Upper lobe of left lung (tissue), 6 donors: ENCODE results near the gene MEX3B. TPM values are rescaled to one million over a fixed set of nuclear protein-coding genes. Genes with fewer than 3 reads are reported as not detected.

Source experiments
- ATAC-seq, 2 donors: fragments of 200-7000 bp; cut with Tn5 transposase; one replicate each; pipeline ENCODE4 v1.9.1; 2022; ENCODE audit warnings: mild to moderate bottlenecking in 2 of 2, moderate library complexity in 2 of 2; ENCODE audit not compliant: low FRiP score in 2 of 2
- DNase-seq, 2 donors: peaks; one replicate each; pipeline ENCODE4 v3.0.0-alpha.2; 2019 to 2020
- H3K27ac ChIP-seq, 4 donors: fragments of 200-600 bp; sonication (generic); one replicate each; pipeline ENCODE4 v1.5.1; 2016 to 2019
- H3K27me3 ChIP-seq, 4 donors: fragments of 200-600 bp; sonication (generic); one replicate each; pipeline ENCODE4 v1.5.1; 2017 to 2019
- H3K36me3 ChIP-seq, 4 donors: fragments of 200-600 bp; sonication (generic); one replicate each; pipeline ENCODE4 v1.5.1; 2016 to 2019
- H3K4me1 ChIP-seq, 4 donors: fragments of 200-600 bp; sonication (generic); one replicate each; pipeline ENCODE4 v1.5.1; 2018 to 2019
- H3K4me3 ChIP-seq, 4 donors: fragments of 200-600 bp; sonication (generic); one replicate each; pipeline ENCODE4 v1.5.1; 2017 to 2019; ENCODE audit warnings: mild to moderate bottlenecking in 2 of 4, moderate library complexity in 1 of 4
- H3K9me3 ChIP-seq, 4 donors: fragments of 200-600 bp; sonication (generic); one replicate each; pipeline ENCODE4 v1.5.1; 2018 to 2019
- CTCF ChIP-seq, 6 experiments: fragments of 450-650 bp in 4 of 6; fragments of 200-600 bp in 2 of 6; sonication (generic) in 2 of 6; IDR thresholded peaks; one replicate each; pipeline ENCODE4 v1.5.1; 2016 to 2019; ENCODE audit warnings: antibody characterized with exemption in 6 of 6
- EP300 ChIP-seq, 4 donors: sonication (generic); formaldehyde crosslinking; IDR thresholded peaks; one replicate each; pipeline ENCODE4 v1.5.1; 2017; ENCODE audit warnings: antibody characterized with exemption in 4 of 4, control low read depth in 2 of 4
- POLR2A ChIP-seq, 4 donors: fragments of 450-650 bp; IDR thresholded peaks; one replicate each; pipeline ENCODE4 v1.5.1; 2016 to 2017; ENCODE audit warnings: antibody characterized with exemption in 4 of 4, mild to moderate bottlenecking in 2 of 4
- POLR2AphosphoS5 ChIP-seq, 2 donors: sonication (generic); formaldehyde crosslinking; IDR thresholded peaks; one replicate each; pipeline ENCODE4 v1.5.1; 2017; ENCODE audit warnings: antibody characterized with exemption in 2 of 2
- WGBS, 2 donors: methylation state at CpG; one replicate each; pipeline ENCODE4 v1.1.5; 2017 to 2018; 5-methylcytosine and 5-hydroxymethylcytosine counted together
- total RNA-seq, 6 donors: library from RNA; depleted of rRNA in 4 of 6; stranded (reverse); fragments of >200 nt in 4 of 6; gene quantifications; one replicate each; pipeline versions ENCODE4 v1.1.0 to v1.2.1, GENCODE V29; 2016 to 2021
- donor health status: DM: no; HTN: no; CAD: no; lungs with moderate emphysema.
- donor health status: DM: no; HTN: yes; CAD: no; lungs with severe emphysema.

MEX3B gene
- total RNA-seq, 6 donors from 2014 or later = 0.76 to 4.2 (median 2.0) TPM

GRCh38 chr15:82086243-82086995 is 40.6 kb upstream of the MEX3B start:
- no peak overlapping the region for H3K27ac ChIP-seq
- no peak for ATAC-seq
- WGBS, 2 donors = 85 to 88% methylated on average over 15 to 16 of the region's 16 CpGs
- H3K36me3 ChIP-seq = no peaks in the 10 kb centered on the region
- no peaks in the 10 kb centered on the region for H3K27me3 ChIP-seq
- DNase-seq = no peak
- no peaks in the 10 kb centered on the region for H3K9me3 ChIP-seq
- TF ChIP-seq POLR2AphosphoS5 (IDR thresholded peaks at IDR 0.05) (no peak), CTCF (IDR thresholded peaks at IDR 0.05) (no peak), EP300 (IDR thresholded peaks at IDR 0.05) (no peak), POLR2A (IDR thresholded peaks at IDR 0.05) (no peak)
- H3K4me1 ChIP-seq = no peaks in the 10 kb centered on the region
- no peak overlapping the region for H3K4me3 ChIP-seq

GRCh38 chr15:82081914-82082762 is 36.3 kb upstream of the MEX3B start:
- ATAC-seq = peak; percentile 35 to 59
- WGBS, 2 donors = 70 to 73% methylated on average over 13 of the region's 14 CpGs
- no peak overlapping the region for H3K27ac ChIP-seq
- no peaks in the 10 kb centered on the region for H3K4me1 ChIP-seq
- DNase-seq = no peak
- no peaks in the 10 kb centered on the region for H3K9me3 ChIP-seq
- H3K4me3 ChIP-seq = no peak overlapping the region
- H3K27me3 ChIP-seq = no peaks in the 10 kb centered on the region
- H3K36me3 ChIP-seq = no peaks in the 10 kb centered on the region
- no peak for TF ChIP-seq CTCF (IDR thresholded peaks at IDR 0.05)
- no peak for TF ChIP-seq POLR2A (IDR thresholded peaks at IDR 0.05)
- no peak for TF ChIP-seq EP300 (IDR thresholded peaks at IDR 0.05)
- no peak for TF ChIP-seq POLR2AphosphoS5 (IDR thresholded peaks at IDR 0.05)

GRCh38 chr15:82080774-82081173 is 35.0 kb upstream of the MEX3B start:
- WGBS, 2 donors = 89 to 92% methylated on average over 6 of the region's 6 CpGs

GRCh38 chr15:82079736-82080135 is 33.9 kb upstream of the MEX3B start:
- no peak for ATAC-seq
- Histone ChIP-seq H3K36me3 (no peaks in the 10 kb centered on the region), H3K27me3 (no peaks in the 10 kb centered on the region), H3K4me3 (no peak overlapping the region), H3K9me3 (no peaks in the 10 kb centered on the region), H3K4me1 (no peaks in the 10 kb centered on the region), H3K27ac (no peak overlapping the region)
- no peak for DNase-seq
- TF ChIP-seq POLR2AphosphoS5 (IDR thresholded peaks at IDR 0.05) (no peak), EP300 (IDR thresholded peaks at IDR 0.05) (no peak), CTCF (IDR thresholded peaks at IDR 0.05) (no peak), POLR2A (IDR thresholded peaks at IDR 0.05) (no peak)
- WGBS, 2 donors = 57 to 81% methylated on average over 5 of the region's 5 CpGs

More at GRCh38 chr15:82080774-82081173, 35.0 kb upstream of the MEX3B start:
- ATAC-seq (no peak), DNase-seq (no peak)
- Histone ChIP-seq H3K9me3 (no peaks in the 10 kb centered on the region), H3K27me3 (no peaks in the 10 kb centered on the region), H3K36me3 (no peaks in the 10 kb centered on the region), H3K4me1 (no peaks in the 10 kb centered on the region), H3K4me3 (no peak overlapping the region), H3K27ac (no peak overlapping the region)
- TF ChIP-seq CTCF (IDR thresholded peaks at IDR 0.05) (no peak), POLR2A (IDR thresholded peaks at IDR 0.05) (no peak), POLR2AphosphoS5 (IDR thresholded peaks at IDR 0.05) (no peak), EP300 (IDR thresholded peaks at IDR 0.05) (no peak)
